Activated T-cell treated with anti-CD3 and anti-CD28 coated beads, Interleukin-2, amount 50 U/mL, for 24 hours (primary cell): Measurements from ENCODE around the gene NCOA5.

Experiments
- DNase-seq: peaks from one replicate; pipeline ENCODE4 v3.0.0-alpha.2; 2020
- H3K27ac Mint-ChIP-seq: 2 replicates; pipeline ENCODE4 v1.8.0; 2020; ENCODE audit warnings: mild to moderate bottlenecking, mixed read lengths
- H3K27me3 Mint-ChIP-seq: 2 replicates; pipeline ENCODE4 v1.8.0; 2020; ENCODE audit warnings: mixed read lengths
- H3K36me3 Mint-ChIP-seq: 2 replicates; pipeline ENCODE4 v1.8.0; 2020; ENCODE audit warnings: low read depth, mixed read lengths
- H3K4me1 Mint-ChIP-seq: 2 replicates; pipeline ENCODE4 v1.8.0; 2020; ENCODE audit warnings: low read depth, mixed read lengths
- H3K4me3 Mint-ChIP-seq: 2 replicates; pipeline ENCODE4 v1.8.0; 2020; ENCODE audit warnings: mild to moderate bottlenecking, moderate library complexity, mixed read lengths
- H3K9me3 Mint-ChIP-seq: 2 replicates; pipeline ENCODE4 v1.8.0; 2020; ENCODE audit warnings: mixed read lengths

Gene NCOA5

DNA sequence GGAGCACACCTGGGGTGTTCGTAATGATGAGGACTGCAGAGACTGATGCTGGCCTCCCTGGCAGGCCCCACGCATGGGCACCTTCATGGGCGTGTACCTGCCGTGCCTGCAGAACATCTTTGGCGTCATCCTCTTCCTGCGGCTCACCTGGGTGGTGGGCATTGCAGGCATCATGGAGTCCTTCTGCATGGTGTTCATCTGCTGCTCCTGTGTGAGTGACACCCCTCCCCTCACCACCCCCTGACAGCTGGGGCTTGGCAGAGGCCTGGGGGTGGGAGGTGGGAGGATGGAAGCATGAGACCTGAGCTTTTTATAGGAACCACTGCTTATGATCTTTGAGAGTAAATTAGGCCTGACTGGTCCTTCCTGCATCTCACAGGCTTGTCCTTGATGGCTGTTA is 54.0 kb downstream of the NCOA5 start:
- no peaks in the 10 kb centered on the region for H3K36me3 Mint-ChIP-seq
- H3K27ac Mint-ChIP-seq, result no peak overlapping the region
- DNase-seq, result no peak
- no peaks in the 10 kb centered on the region for H3K9me3 Mint-ChIP-seq
- peaks cover 59% of the 10 kb centered on the region for H3K27me3 Mint-ChIP-seq
- H3K4me3 Mint-ChIP-seq, result no peak overlapping the region
- no peaks in the 10 kb centered on the region for H3K4me1 Mint-ChIP-seq

DNA sequence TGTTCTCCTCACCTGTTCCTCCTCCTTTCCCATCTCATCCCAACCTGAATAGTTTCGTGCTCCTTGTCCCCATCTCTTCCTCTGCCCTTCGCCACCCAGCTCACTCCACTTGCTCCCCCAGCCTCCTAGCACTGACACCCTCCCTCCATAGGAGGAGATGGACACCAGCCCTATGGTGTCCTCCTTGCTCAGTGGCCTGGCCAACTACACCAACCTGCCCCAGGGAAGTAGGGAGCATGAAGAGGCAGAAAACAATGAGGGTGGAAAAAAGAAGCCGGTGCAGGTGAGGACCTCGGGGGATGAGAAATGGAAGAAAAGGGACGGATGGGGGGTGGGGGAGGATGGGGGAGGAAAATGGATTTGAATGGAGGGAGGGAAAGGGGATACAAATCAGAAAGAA is 54.5 kb downstream of the NCOA5 start:
- Mint-ChIP-seq H3K36me3 (no peaks in the 10 kb centered on the region), H3K27ac (no peak overlapping the region), H3K4me1 (no peaks in the 10 kb centered on the region), H3K4me3 (no peak overlapping the region), H3K27me3 (peaks cover 58% of the 10 kb centered on the region), H3K9me3 (no peaks in the 10 kb centered on the region)
- DNase-seq, result no peak

DNA sequence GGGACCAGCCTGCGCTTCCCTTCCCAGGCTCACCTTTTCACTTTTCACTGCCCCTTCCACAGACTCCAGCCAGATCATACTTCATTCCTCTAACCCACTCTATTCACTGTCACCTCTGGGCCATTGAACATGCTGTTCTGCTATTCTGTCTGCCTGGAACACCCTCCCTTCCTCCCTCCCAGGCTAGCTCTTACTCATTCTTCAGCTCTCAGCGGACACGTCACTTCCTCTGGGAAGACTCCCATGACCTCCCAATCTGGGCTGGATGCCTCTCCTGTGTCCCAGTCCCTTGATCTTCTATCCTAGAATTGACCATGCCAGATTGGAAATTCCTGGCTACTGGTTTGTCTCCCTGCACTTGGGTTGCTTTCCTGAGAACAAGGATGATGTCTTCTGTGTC is 55.7 kb downstream of the NCOA5 start:
- Mint-ChIP-seq H3K27me3 (peaks cover 68% of the 10 kb centered on the region), H3K4me1 (no peaks in the 10 kb centered on the region)
- no peak for DNase-seq

DNA sequence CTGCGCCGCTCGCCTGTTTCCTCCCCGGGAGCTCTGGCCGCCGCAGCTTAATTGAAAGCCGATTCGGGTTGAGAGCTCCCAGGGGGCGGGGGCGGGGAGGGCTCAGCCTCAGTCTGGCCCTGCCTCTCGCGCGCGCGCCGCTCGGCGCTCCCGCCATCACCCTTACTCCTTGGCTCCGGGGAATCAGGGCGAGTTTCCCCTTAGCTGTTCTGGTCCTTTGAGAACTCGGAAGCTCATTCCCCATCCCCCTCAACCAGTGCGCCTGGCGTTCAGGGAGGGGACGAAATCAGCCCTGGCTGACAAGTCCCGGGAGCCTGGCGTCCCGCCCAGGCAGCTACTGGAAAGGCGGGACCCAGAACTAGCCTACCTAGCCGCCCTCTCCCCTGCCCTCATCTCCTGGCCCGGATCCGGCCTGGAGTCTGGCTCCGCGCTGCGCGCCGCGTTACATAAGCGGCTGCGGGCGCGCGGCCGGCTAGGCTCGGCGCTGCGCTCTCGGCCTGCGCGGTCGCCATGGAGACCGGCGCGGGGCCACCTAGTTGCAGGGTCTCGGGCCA is 58.0 kb downstream of the NCOA5 start:
- Mint-ChIP-seq H3K9me3 (no peaks in the 10 kb centered on the region), H3K4me3 (no peak overlapping the region), H3K4me1 (no peaks in the 10 kb centered on the region), H3K27me3 (peaks cover 85% of the 10 kb centered on the region), H3K27ac (no peak overlapping the region), H3K36me3 (no peaks in the 10 kb centered on the region)
- no peak for DNase-seq

More for the DNA sequence above, 55.7 kb downstream of the NCOA5 start:
- Mint-ChIP-seq H3K9me3 (no peaks in the 10 kb centered on the region), H3K27ac (no peak overlapping the region), H3K4me3 (no peak overlapping the region), H3K36me3 (no peaks in the 10 kb centered on the region)

DNA sequence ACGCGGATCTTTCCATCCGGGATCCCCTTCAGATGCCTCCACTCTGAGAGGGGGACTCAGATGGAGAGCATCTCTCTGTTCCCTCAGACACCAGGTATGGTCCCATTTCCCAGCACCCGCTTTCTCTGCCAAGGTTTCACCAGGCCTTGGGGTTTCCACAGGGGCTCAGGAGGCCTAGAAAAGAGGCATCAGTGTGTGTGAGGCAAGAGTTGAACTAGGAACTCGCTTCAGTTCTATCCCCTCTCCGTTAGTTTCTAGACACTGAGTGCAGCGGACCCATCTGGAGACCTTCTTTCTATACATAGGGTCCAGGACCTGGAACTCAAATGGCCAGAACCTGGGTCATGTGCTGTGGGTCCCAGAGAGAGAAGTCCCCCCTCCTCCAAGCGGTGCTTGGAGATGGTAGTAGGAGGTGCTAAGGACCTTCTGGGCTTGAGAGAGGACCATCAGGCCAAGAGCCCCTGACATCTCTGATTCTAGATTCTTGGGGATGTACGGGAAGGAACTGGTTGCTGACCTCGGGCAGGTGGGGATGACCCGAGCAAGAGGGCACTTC is 58.7 kb downstream of the NCOA5 start:
- no peak overlapping the region for H3K4me3 Mint-ChIP-seq
- no peaks in the 10 kb centered on the region for H3K9me3 Mint-ChIP-seq
- no peak overlapping the region for H3K27ac Mint-ChIP-seq
- H3K4me1 Mint-ChIP-seq, result no peaks in the 10 kb centered on the region
- H3K36me3 Mint-ChIP-seq, result no peaks in the 10 kb centered on the region
- peaks cover 86% of the 10 kb centered on the region for H3K27me3 Mint-ChIP-seq
- DNase-seq, result no peak

DNA sequence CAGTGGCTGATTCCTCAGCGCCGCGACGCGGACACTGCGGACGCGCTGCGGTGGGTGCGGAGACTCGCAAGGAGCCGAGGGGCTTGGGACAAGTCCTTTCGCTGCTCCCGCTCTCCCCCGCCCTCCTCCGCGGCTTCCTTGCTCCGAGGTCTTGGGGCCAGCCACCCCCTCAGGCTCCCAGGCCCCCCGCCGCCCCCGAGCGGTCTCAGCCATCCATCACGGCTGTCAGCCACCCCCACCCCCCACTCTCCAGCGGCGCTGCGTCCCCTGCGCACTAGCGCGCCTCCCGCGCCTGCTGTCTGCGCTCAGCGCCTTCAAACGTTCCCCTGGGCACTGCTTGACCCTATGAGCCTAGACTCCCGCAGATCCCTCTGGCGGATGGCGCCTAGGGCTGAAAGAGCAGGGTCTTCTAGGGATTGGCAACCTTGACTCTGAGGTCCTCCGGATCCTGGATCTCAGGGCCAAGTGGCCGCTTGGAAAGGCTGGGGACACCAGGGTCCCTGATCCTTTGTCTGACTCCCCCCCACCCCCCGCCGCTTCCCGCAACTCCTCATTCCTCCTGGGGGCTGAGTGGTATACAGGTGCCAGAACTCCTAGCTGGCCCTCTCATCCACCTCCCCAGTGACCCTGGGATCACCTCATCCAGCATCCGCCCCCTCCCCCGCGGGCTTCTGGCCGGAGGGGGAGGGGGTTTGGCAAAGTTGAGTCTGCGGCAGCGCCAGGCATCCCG is 59.3 kb downstream of the NCOA5 start:
- no peak overlapping the region for H3K27ac Mint-ChIP-seq
- no peak overlapping the region for H3K4me3 Mint-ChIP-seq
- H3K9me3 Mint-ChIP-seq, result no peaks in the 10 kb centered on the region
- no peaks in the 10 kb centered on the region for H3K4me1 Mint-ChIP-seq
- peaks cover 85% of the 10 kb centered on the region for H3K27me3 Mint-ChIP-seq
- H3K36me3 Mint-ChIP-seq, result no peaks in the 10 kb centered on the region
- DNase-seq, result no peak

DNA sequence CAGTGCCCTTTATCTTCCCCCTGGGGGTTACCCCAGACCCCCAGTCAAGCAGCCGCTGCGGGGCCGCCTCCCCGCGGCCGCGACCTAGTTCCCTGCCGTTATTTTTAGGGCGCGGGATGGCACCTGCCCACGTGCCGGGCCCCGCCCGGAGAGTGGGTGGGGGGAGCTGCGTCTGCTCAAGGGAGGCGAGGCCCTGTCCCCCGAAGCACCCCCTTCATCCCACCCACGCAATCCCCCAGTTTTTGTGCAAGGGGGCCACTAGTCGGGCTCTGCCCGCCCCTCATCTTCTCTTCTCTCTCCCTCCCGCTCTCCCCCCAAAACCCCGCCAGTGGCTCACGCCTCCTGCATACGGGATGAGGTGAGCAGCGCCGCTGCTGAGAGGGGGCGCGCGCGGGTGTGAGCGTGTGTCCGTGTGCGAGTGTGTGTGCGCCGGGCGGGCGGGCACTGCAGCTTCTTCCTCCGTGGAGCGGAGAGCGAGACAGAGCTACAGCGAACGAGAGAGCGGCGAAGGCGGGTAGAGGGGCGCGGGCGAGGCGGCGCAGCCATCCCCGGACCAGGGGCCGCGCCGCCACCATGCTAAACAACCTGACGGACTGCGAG is 60.9 kb downstream of the NCOA5 start, which contains the start of gene SLC12A5:
Gene SLC12A5 (plus strand): TSS at position 444 of the 600 bp plus-strand sequence. CDS start 130 bp downstream, at position 574.
- H3K27ac Mint-ChIP-seq, result no peak within 1 kb of the TSS
- no peak for DNase-seq
- no peaks in the 10 kb centered on the region for H3K36me3 Mint-ChIP-seq
- no peaks in the 10 kb centered on the region for H3K9me3 Mint-ChIP-seq
- peaks cover 85% of the 10 kb centered on the region for H3K27me3 Mint-ChIP-seq
- no peaks in the 10 kb centered on the region for H3K4me1 Mint-ChIP-seq
- H3K4me3 Mint-ChIP-seq, result no peak within 1 kb of the TSS

DNA sequence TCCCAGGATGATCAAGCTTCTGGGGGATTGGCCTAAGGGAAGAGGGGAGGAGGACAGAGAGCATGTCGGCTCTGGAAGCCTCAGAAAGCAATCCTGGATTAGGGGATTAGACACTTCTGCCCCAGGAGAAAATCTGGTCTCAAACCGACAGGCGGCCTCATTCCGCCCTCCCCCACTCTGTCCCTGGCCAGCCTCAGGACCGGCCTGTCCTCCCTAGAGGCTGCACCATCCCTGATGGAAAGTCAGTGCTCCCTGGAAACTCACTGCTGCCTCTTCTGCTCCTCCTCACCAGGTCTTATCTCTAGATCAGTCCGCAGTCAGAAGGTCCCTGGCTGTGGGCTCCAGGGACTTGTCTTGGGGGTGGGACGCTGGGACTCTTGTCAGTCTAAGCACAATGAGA is 61.7 kb downstream of the NCOA5 start:
- H3K4me3 Mint-ChIP-seq, result no peak overlapping the region
- peaks cover 4% of the 10 kb centered on the region for H3K4me1 Mint-ChIP-seq
- H3K36me3 Mint-ChIP-seq, result no peaks in the 10 kb centered on the region
- peaks cover 85% of the 10 kb centered on the region for H3K27me3 Mint-ChIP-seq
- no peak for DNase-seq
- no peaks in the 10 kb centered on the region for H3K9me3 Mint-ChIP-seq
- no peak overlapping the region for H3K27ac Mint-ChIP-seq

DNA sequence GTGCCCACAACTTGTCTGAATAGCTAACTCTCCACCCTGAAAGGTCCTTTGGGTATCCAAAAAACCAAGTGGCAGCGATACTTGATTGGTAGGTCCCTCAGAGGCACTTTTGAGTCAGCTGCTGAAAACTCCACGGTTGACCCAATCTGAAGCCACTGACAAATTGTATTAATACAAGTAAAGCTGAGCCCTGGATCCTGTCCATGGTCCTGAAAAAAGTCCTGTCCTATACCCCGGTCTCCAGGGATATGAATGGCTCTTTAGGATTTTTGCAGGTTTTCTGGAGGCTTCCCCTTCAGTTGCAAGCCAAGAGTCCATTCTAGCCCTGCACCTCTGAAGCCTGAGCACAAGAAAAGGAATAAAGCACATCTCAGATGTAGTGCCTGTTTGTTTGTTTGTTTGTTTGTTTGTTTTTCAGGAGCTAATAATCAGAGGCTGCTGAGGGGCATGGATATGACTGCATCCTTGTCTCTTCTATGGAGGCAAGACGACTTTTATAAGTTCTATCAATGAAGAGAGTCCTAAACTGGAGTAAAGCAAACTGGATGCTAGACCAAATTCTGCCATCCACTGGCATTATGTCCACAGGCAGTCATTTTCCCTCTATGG is 62.4 kb downstream of the NCOA5 start:
- H3K4me1 Mint-ChIP-seq, result peaks cover 7% of the 10 kb centered on the region
- H3K27ac Mint-ChIP-seq, result no peak overlapping the region
- no peaks in the 10 kb centered on the region for H3K36me3 Mint-ChIP-seq
- H3K9me3 Mint-ChIP-seq, result no peaks in the 10 kb centered on the region
- H3K27me3 Mint-ChIP-seq, result peaks cover 83% of the 10 kb centered on the region
- DNase-seq, result no peak
- no peak overlapping the region for H3K4me3 Mint-ChIP-seq

DNA sequence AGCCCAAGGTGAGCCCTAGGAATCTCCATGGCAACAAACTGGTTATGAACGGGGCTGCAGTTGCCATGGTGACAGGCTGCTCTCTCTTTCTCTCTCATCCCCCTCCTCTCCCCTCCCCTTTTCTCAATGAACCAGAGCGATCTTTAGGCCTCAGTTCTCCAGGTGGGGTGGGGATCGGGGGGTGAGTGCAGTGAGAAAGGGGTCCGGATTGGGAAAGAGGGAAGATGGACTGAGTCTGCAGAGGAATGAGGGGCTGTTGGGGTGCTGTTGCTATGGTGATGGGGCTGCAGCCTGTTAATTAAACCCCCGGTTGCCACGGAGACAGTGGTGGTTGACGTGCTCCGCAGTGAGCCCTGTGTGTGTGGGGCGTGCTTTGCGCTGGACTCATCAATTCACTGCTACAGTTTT is 64.4 kb downstream of the NCOA5 start:
- Mint-ChIP-seq H3K27me3 (peaks cover 84% of the 10 kb centered on the region), H3K36me3 (no peaks in the 10 kb centered on the region), H3K9me3 (no peaks in the 10 kb centered on the region), H3K4me3 (no peak overlapping the region), H3K4me1 (peaks cover 16% of the 10 kb centered on the region), H3K27ac (no peak overlapping the region)
- DNase-seq, result no peak

DNA sequence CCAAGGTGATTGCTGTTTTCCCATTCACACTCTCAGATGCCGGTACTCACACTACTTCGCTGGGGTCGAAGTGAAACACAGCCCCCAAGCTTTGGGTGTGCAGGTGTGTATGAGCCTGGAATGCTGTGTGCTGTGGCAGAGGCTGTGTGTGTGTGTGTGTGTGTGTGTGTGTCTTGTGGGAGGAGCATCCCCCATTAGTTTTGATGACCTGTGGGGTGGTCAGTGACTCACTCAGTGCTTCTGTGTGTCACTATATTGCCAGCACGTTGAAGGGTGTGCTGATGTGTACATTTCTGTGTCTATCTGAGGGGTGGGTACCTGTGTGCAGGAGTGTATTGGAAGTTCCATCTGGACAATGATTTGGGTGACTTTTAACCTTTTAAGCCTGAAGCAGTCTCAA is 65.8 kb downstream of the NCOA5 start:
- no peak for DNase-seq
- Mint-ChIP-seq H3K27me3 (peaks cover 74% of the 10 kb centered on the region), H3K9me3 (no peaks in the 10 kb centered on the region), H3K4me3 (no peak overlapping the region), H3K4me1 (peaks cover 16% of the 10 kb centered on the region), H3K27ac (no peak overlapping the region), H3K36me3 (no peaks in the 10 kb centered on the region)

DNA sequence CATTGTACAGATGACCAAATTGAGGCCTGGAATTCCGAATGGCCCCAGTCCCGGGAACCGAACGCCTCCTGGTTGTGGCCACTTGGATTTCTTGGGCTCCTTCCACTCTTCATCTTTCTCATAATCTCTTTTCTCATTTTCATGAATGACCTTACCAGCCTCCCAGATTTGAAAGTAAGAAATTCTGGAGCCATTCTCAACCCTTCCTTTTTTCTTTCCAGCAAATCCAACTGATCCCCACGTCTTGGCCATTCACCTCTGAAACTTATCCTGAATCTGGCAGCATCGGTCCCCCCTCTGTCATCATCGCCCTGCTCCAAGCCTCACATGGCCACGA is 66.6 kb downstream of the NCOA5 start:
- Mint-ChIP-seq H3K9me3 (no peaks in the 10 kb centered on the region), H3K27me3 (peaks cover 67% of the 10 kb centered on the region), H3K4me3 (no peak overlapping the region), H3K27ac (no peak overlapping the region), H3K4me1 (peaks cover 16% of the 10 kb centered on the region), H3K36me3 (no peaks in the 10 kb centered on the region)
- no peak for DNase-seq

DNA sequence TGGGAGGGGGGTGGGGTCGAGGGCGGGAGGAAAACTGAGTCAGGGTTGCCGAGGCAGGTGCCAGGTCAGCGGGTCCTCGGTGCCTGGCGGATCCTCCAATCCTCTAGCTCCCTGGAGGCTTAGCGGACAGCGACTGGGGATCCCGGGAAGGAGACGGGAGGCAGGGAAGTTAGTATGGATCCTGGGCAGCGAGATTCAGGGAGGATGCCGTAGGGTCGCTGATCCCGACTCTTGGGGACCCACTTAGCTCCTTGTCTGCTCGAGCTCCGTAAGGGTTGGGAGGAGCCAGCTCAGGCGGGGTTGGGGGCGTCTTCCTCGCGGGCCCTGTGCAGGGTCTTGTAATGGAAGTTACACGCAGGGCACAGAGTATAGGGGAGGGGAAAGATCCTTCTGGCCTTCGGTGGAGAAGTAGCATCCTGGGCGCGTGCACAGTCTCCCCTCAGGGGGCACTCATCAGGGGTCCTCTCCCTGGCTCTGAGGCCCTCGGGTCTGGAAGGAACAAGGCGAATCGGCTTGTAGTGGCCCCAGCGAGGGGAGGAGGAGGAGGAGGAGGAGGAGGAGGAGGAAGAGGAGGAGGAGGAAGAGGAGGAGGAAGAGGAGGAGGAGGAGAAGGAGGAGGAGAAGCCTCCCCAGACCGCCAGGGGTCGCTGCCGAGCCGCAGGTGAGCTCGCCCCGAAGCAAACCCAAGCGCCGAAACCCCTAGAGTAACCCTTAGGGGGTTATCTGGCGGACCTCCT is 67.2 kb downstream of the NCOA5 start:
- H3K4me3 Mint-ChIP-seq, result peak overlapping the region; percentile 63
- no peaks in the 10 kb centered on the region for H3K36me3 Mint-ChIP-seq
- H3K27ac Mint-ChIP-seq, result no peak overlapping the region
- peak; percentile 84 for DNase-seq
- no peaks in the 10 kb centered on the region for H3K9me3 Mint-ChIP-seq
- H3K27me3 Mint-ChIP-seq, result peaks cover 62% of the 10 kb centered on the region
- H3K4me1 Mint-ChIP-seq, result peaks cover 16% of the 10 kb centered on the region
